Measurements from ENCODE around the gene SRSF7. TPM values are rescaled to one million over a fixed set of nuclear protein-coding genes. Genes with fewer than 3 reads are reported as not detected.

The SRSF7 gene
- total RNA-seq, 4 donors from 2014 or later, result 60.8 to 135 (median 86.2) TPM

DNA sequence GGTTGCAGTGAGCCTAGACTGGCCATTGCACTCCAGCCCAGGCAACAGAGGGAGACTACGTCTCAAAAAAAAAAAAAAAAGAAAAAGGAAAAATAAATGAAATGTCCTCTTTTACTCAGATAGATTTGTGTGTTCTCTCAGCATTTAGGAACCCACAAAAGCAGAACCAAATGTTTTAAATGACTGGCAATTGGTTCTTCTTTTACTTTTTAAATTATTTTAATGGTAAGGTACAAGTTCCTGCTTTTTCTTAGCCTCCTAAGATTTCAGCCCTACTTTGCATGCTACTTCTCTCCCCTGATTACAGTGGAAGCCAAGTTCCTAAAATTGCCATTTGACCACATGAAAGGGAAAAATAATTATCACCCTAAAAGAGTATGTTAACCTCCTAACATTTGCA, 23.5 kb downstream of the SRSF7 start:
- TF ChIP-seq CTCF (IDR thresholded peaks at IDR 0.05; ENCODE audit: low read depth), result no peak

DNA sequence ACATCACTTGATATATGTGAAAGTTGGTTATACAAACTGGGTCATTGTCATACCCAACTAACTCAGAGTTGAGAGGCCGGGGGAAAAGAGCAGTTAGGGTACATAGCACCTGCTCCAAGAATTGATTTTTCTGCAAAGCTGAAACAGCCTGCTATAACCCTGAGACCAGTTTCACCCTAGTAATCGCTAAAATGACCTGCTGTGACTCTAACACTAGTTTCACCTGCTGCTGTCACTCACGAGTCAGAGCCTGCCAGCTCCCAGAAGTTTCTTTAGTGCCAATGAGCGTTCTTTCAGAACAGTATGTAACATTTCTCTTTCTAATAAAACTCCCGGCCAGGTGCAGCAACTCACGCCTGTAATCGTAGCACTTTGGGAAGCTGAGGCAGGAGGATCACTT, 28.0 kb downstream of the SRSF7 start:
- TF ChIP-seq CTCF (IDR thresholded peaks at IDR 0.05; ENCODE audit: low read depth), result no peak

- TF ChIP-seq CTCF (IDR thresholded peaks at IDR 0.05; ENCODE audit: low read depth), result no peak
Observed at GRCh38 chr2:38722271-38723061, 28.7 kb downstream of the SRSF7 start.

DNA sequence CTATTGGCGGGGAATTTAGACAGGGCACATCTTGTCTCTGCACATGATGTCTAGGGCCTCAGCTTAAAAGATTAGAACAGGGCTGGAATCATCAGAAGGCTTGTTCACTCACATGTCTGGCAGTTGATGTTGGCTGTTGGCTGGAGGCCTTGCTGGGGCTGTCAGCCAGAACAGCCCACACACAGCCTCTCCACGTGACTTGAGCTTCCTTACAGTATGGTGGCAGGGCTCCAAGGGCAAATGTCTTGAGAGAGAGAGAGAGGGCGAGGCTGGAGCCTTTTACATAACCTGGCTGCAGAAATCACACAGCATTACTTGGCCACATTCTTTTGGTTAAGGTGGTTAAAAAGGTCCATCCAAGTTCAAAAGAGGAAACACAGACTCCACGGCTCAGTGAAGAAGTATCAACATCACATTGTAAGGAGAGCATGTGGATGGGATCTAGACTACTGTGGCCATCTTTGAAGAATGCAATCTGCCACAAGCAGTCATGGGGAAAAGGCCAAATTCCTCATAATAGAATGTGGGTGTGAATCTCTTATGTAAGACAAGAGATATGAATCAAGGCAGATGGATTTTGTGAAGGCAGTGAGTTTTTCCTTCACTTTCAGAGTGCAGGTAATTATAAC, 30.4 kb downstream of the SRSF7 start:
- TF ChIP-seq CTCF (IDR thresholded peaks at IDR 0.05; ENCODE audit: low read depth), result no peak

DNA sequence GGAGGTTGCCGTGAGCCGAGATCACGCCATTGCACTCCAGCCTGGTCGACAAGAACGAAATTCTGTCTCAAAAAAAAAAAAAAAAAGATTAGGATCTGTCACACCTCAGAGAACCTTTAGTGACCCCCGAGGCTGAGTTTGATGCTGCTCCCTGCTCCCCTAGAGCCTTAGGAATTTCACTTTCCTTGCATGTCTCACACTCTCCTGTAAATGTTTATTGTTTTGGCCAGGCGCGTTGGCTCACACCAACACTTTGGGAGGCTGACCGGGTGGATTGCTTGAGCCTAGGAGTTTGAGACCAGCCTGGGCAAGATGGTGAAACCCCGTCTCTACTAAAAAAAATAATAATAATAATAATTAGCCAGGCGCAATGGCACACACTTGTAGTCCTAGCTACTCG, 31.5 kb downstream of the SRSF7 start:
- TF ChIP-seq CTCF (IDR thresholded peaks at IDR 0.05; ENCODE audit: low read depth), result no peak

GRCh38 chr2:38718601-38719000, 32.6 kb downstream of the SRSF7 start:
- no peak for TF ChIP-seq CTCF (IDR thresholded peaks at IDR 0.05; ENCODE audit: low read depth)

DNA sequence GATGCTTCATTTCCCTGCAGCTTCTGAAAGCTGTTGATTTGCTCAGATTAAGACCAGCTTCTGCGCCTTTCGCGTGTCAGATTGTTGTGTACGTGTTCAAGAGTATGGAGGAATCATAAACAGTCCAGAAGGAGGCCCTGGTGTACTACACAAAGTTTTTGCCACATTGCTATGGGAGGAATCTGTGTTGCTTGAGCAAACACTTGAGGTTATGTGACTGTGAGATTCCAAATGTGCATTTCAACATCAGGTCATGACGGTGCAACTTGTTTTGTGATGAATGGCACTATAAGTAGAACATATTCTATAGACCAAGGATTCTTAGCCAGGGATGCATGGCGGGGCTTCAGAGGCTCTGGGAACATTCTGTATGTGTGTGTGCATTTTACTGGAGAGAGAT, 35.0 kb downstream of the SRSF7 start:
- no peak for TF ChIP-seq CTCF (IDR thresholded peaks at IDR 0.05; ENCODE audit: low read depth)
